CD4-positive, alpha-beta T cell (primary cell): ENCODE results near the gene MTRF1L. TPM values are rescaled to one million over a fixed set of nuclear protein-coding genes. Genes with fewer than 3 reads are reported as not detected.

Experiments used
- ATAC-seq: fragments of 200-7000 bp; cut with Tn5 transposase; one replicate; pipeline ENCODE4 v1.10.0; 2022; ENCODE audit warnings: mild to moderate bottlenecking; ENCODE audit not compliant: poor library complexity
- CTCF ChIA-PET: fragments of 350-600 bp; sonication (Branson Sonifier 250); formaldehyde crosslinking; loops from one replicate; lab custom pipeline; 2021; ENCODE audit warnings: antibody characterized with exemption, inconsistent platforms; lab: Charles Lee
- POLR2A ChIA-PET: fragments of 350-600 bp; sonication (Branson Sonifier 250); formaldehyde crosslinking; loops from one replicate; lab custom pipeline; 2021; ENCODE audit warnings: antibody characterized with exemption, inconsistent platforms; lab: Charles Lee
- DNase-seq, 14 experiments: peaks; one replicate each; pipeline ENCODE4 v3.0.0-alpha.2; 2013 to 2020; ENCODE audit warnings: mixed read lengths in 2 of 14
- H3K27ac ChIP-seq, 2 donors: one replicate each; pipeline versions ENCODE4 v1.5.1 to v1.7.0; 2013; ENCODE audit warnings: low read length in 2 of 2, low read depth in 1 of 2, mild to moderate bottlenecking in 1 of 2
- H3K27me3 ChIP-seq, 2 experiments: 1 replicate in 1 of 2; 2 replicates in 1 of 2; pipeline versions ENCODE4 v1.6.1 to v1.7.0; 2013; ENCODE audit warnings: low read length in 2 of 2, control low read depth in 1 of 2, mild to moderate bottlenecking in 1 of 2, moderate library complexity in 1 of 2; ENCODE audit not compliant: insufficient read depth in 2 of 2, control insufficient read depth in 1 of 2
- H3K36me3 ChIP-seq: one replicate; pipeline ENCODE4 v1.6.1; 2013; ENCODE audit warnings: low read length, control low read depth; ENCODE audit not compliant: insufficient read depth
- H3K4me1 ChIP-seq: one replicate; pipeline ENCODE4 v1.6.1; 2013; ENCODE audit warnings: low read length, control low read depth; ENCODE audit not compliant: insufficient read depth
- H3K4me3 ChIP-seq: one replicate; pipeline ENCODE4 v1.5.1; 2013; ENCODE audit warnings: mild to moderate bottlenecking, low read length, moderate library complexity
- H3K9me3 ChIP-seq, 2 experiments: 1 replicate in 1 of 2; 2 replicates in 1 of 2; pipeline versions ENCODE4 v1.6.1 to v1.7.0; 2013; ENCODE audit warnings: low read length in 2 of 2, mild to moderate bottlenecking in 2 of 2, control low read depth in 1 of 2, moderate library complexity in 1 of 2; ENCODE audit not compliant: control insufficient read depth in 1 of 2, insufficient read depth in 1 of 2
- H3K27ac Mint-ChIP-seq: one replicate; pipeline ENCODE4 v1.8.0; 2020; ENCODE audit warnings: mixed read lengths
- H3K27me3 Mint-ChIP-seq: one replicate; pipeline ENCODE4 v1.8.0; 2021; ENCODE audit warnings: mixed read lengths
- H3K36me3 Mint-ChIP-seq: one replicate; pipeline ENCODE4 v1.8.0; 2021; ENCODE audit warnings: low read depth, mixed read lengths
- H3K4me1 Mint-ChIP-seq: one replicate; pipeline ENCODE4 v1.8.0; 2021; ENCODE audit warnings: low read depth, mixed read lengths
- H3K4me3 Mint-ChIP-seq: one replicate; pipeline ENCODE4 v1.8.0; 2020; ENCODE audit warnings: mild to moderate bottlenecking, mixed read lengths
- H3K9me3 Mint-ChIP-seq: one replicate; pipeline ENCODE4 v1.8.0; 2020; ENCODE audit warnings: mixed read lengths
- intact Hi-C, 2 experiments: fragments of 100-400 bp; cut with DNase I in 1 of 2; cut with micrococcal nuclease in 1 of 2; formaldehyde crosslinking; loops; one replicate each; pipeline versions ENCODE4 v1.15.1 to v1.9.0; 2023 to 2025; cut with DNase I, micrococcal nuclease
- total RNA-seq, 174 experiments: library from RNA in 2 of 174; stranded (reverse) in 2 of 174; gene quantifications; one replicate each; pipeline ENCODE4 v1.2.3 and lab custom pipeline; 2021 to 2026
- TF ChIP-seq, protein P1 (sequence below): fragments of 200-600 bp; IDR thresholded peaks from one replicate; pipeline ENCODE4 v1.8.0; 2022; ENCODE audit warnings: antibody characterized with exemption, mild to moderate bottlenecking

Gene MTRF1L
- total RNA-seq, 2 experiments from 2014 or later = 9.3 to 11.2 TPM

DNA sequence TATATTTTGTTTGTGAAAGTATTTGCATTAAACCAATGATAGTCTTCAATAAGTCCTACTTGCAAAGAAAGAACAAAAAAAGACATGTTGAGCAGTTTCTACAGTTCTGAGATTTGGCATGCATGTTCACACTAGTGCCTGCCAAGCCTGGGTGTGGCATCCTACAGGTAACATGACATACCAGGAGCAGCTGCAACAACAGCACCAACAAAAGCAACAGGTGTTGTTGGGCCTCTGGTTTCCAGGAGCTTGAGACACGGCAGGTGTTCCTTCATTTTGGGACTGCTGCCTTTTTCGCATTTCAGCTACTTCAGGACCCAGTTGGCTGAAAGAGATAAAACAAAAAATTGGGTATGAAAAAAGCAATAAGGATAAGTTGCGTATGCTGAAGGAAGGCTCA is 41.2 kb upstream of the MTRF1L start:
- Histone ChIP-seq H3K9me3 (no peaks in the 10 kb centered on the region), H3K36me3 (no peaks in the 10 kb centered on the region), H3K4me3 (no peak overlapping the region), H3K27me3 (no peaks in the 10 kb centered on the region), H3K27ac (no peak overlapping the region), H3K4me1 (no peaks in the 10 kb centered on the region)
- TF ChIP-seq, protein P1, sequence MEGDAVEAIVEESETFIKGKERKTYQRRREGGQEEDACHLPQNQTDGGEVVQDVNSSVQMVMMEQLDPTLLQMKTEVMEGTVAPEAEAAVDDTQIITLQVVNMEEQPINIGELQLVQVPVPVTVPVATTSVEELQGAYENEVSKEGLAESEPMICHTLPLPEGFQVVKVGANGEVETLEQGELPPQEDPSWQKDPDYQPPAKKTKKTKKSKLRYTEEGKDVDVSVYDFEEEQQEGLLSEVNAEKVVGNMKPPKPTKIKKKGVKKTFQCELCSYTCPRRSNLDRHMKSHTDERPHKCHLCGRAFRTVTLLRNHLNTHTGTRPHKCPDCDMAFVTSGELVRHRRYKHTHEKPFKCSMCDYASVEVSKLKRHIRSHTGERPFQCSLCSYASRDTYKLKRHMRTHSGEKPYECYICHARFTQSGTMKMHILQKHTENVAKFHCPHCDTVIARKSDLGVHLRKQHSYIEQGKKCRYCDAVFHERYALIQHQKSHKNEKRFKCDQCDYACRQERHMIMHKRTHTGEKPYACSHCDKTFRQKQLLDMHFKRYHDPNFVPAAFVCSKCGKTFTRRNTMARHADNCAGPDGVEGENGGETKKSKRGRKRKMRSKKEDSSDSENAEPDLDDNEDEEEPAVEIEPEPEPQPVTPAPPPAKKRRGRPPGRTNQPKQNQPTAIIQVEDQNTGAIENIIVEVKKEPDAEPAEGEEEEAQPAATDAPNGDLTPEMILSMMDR = no peak
- DNase-seq (no peak), ATAC-seq (no peak)
- Mint-ChIP-seq H3K27ac (no peak overlapping the region), H3K4me3 (no peak overlapping the region), H3K4me1 (no peaks in the 10 kb centered on the region), H3K36me3 (no peaks in the 10 kb centered on the region), H3K27me3 (peaks cover 21% of the 10 kb centered on the region), H3K9me3 (no peaks in the 10 kb centered on the region)
- POLR2A ChIA-PET = no interaction called here
- intact Hi-C loops = no loop called here
- CTCF ChIA-PET = no interaction called here

DNA sequence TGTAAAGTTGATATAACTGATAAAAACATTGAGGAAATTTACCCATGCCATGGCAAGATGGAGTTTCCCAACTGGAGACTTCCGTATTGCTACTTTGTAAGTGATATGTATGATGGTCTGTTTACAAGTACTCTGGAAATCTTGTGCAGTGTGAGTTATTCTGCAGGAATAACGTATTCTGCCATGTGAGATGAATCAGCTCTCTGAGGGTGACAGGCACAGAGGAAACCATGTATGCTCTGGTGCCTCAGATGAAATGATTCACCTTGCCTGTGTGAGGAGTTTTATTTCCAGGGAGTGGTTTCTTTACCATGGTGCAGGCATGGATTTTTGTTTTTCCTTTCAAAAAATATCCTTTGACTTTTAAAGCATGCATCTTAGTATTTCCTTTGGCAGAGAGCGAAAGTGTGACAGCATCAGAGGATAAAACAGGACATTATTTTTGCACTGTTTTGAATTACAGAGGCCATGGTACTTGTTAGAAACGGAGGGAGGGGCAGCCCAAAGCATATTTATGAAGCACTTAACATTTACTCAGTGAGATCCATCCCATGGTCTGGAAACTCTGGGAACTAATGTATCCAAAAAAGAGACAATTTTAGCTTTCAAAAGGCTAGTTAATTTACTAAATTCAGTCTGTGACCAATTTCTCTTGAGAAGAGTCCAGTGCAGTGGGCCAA is 36.0 kb upstream of the MTRF1L start:
- peaks cover 26% of the 10 kb centered on the region for H3K27me3 Mint-ChIP-seq
- no peaks in the 10 kb centered on the region for H3K4me1 ChIP-seq
- no peak overlapping the region for H3K4me3 Mint-ChIP-seq
- no peak overlapping the region for H3K4me3 ChIP-seq
- intact Hi-C loops = no loop called here
- H3K36me3 Mint-ChIP-seq = no peaks in the 10 kb centered on the region
- H3K27ac ChIP-seq = no peak overlapping the region
- H3K4me1 Mint-ChIP-seq = no peaks in the 10 kb centered on the region
- ATAC-seq (no peak), DNase-seq (no peak)
- ChIA-PET POLR2A (no interaction called here), CTCF (no interaction called here)
- TF ChIP-seq, protein P1 = no peak
- H3K9me3 ChIP-seq = no peaks in the 10 kb centered on the region
- H3K27ac Mint-ChIP-seq = no peak overlapping the region
- H3K9me3 Mint-ChIP-seq = no peaks in the 10 kb centered on the region
- H3K27me3 ChIP-seq = no peaks in the 10 kb centered on the region
- H3K36me3 ChIP-seq = no peaks in the 10 kb centered on the region

DNA sequence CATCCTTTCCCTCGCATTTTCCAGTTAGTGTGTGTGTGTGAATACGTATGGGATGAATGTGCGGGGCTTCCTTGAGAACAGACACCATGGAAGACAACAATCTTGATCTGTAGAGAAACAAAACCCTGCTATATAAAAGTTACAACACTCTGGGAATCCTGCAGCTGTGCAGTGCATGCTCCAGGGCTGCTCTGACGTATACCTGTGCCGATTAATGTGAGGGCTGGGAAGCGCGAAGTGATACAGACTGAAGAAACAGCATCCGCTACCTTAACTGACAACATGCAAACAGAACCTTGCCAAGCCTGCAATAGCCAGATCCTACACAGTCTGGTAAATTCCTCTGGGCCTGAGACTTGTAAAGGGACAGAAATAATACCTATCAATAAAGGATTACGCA is 31.6 kb upstream of the MTRF1L start:
- Histone ChIP-seq H3K36me3 (no peaks in the 10 kb centered on the region), H3K4me1 (no peaks in the 10 kb centered on the region), H3K9me3 (no peaks in the 10 kb centered on the region), H3K4me3 (no peak overlapping the region), H3K27me3 (no peaks in the 10 kb centered on the region), H3K27ac (no peak overlapping the region)
- Mint-ChIP-seq H3K4me3 (no peak overlapping the region), H3K27ac (no peak overlapping the region), H3K9me3 (no peaks in the 10 kb centered on the region), H3K36me3 (no peaks in the 10 kb centered on the region), H3K27me3 (peaks cover 35% of the 10 kb centered on the region), H3K4me1 (no peaks in the 10 kb centered on the region)
- POLR2A ChIA-PET = no interaction called here
- ATAC-seq (no peak), DNase-seq (no peak)
- intact Hi-C loops = loop anchor here (5.0 kb wide), 3 partner anchors 278 to 478 kb away; no protein-coding TSS in a partner anchor
- TF ChIP-seq, protein P1 = no peak
- CTCF ChIA-PET = no interaction called here
